Osteocyte (in vitro differentiated cells): ENCODE results near the gene DZIP3. TPM values are rescaled to one million over a fixed set of nuclear protein-coding genes. Genes with fewer than 3 reads are reported as not detected.

ENCODE experiments used
- DNase-seq: peaks from one replicate; pipeline ENCODE4 v3.0.0; 2021; ENCODE audit warnings: mixed read lengths; ENCODE audit not compliant: unreplicated experiment; ENCODE audit errors: extremely low spot score
- H3K27ac Mint-ChIP-seq: one replicate; pipeline ENCODE4 v1.8.0; 2021; ENCODE audit warnings: mild to moderate bottlenecking, mixed read lengths; ENCODE audit not compliant: unreplicated experiment
- H3K27me3 Mint-ChIP-seq: one replicate; pipeline ENCODE4 v1.8.0; 2021; ENCODE audit warnings: mixed read lengths; ENCODE audit not compliant: unreplicated experiment
- H3K36me3 Mint-ChIP-seq: one replicate; pipeline ENCODE4 v1.8.0; 2021; ENCODE audit warnings: mixed read lengths; ENCODE audit not compliant: unreplicated experiment
- H3K4me1 Mint-ChIP-seq: one replicate; pipeline ENCODE4 v1.8.0; 2021; ENCODE audit warnings: mixed read lengths; ENCODE audit not compliant: unreplicated experiment
- H3K4me3 Mint-ChIP-seq: one replicate; pipeline ENCODE4 v1.8.0; 2021; ENCODE audit warnings: mild to moderate bottlenecking, moderate library complexity, mixed read lengths; ENCODE audit not compliant: unreplicated experiment
- H3K9me3 Mint-ChIP-seq: one replicate; pipeline ENCODE4 v1.8.0; 2021; ENCODE audit warnings: mixed read lengths; ENCODE audit not compliant: unreplicated experiment
- CTCF ChIP-seq: fragments of 200-600 bp; sonication (generic); IDR thresholded peaks from 2 replicates; pipeline ENCODE4 v1.5.0; 2021; ENCODE audit warnings: antibody characterized with exemption, mild to moderate bottlenecking, moderate library complexity
- total RNA-seq: library from RNA; stranded (reverse); gene quantifications from 2 replicates; pipeline ENCODE4 v1.2.1, GENCODE V29; 2021

The DZIP3 gene
- total RNA-seq, 1 donor from 2014 or later: 9.0 TPM

- no peak for DNase-seq
- Mint-ChIP-seq H3K27ac (no peak overlapping the region), H3K4me1 (peaks cover 22% of the 10 kb centered on the region), H3K36me3 (no peaks in the 10 kb centered on the region), H3K4me3 (no peak overlapping the region), H3K9me3 (no peaks in the 10 kb centered on the region), H3K27me3 (no peaks in the 10 kb centered on the region)
- no peak for TF ChIP-seq CTCF
Measured at GRCh38 chr3:108595321-108595720, 5.8 kb downstream of the DZIP3 start.

GRCh38 chr3:108598375-108598774, 8.9 kb downstream of the DZIP3 start:
- Mint-ChIP-seq H3K36me3 (no peaks in the 10 kb centered on the region), H3K9me3 (no peaks in the 10 kb centered on the region), H3K4me1 (peaks cover 17% of the 10 kb centered on the region), H3K27me3 (no peaks in the 10 kb centered on the region), H3K27ac (no peak overlapping the region), H3K4me3 (no peak overlapping the region)
- no peak for DNase-seq
- no peak for TF ChIP-seq CTCF

GRCh38 chr3:108599677-108600409, 10.3 kb downstream of the DZIP3 start:
- Mint-ChIP-seq H3K4me1 (peaks cover 27% of the 10 kb centered on the region), H3K27me3 (no peaks in the 10 kb centered on the region), H3K27ac (no peak overlapping the region), H3K4me3 (no peak overlapping the region), H3K36me3 (peaks cover under 1% of the 10 kb centered on the region), H3K9me3 (no peaks in the 10 kb centered on the region)
- no peak for TF ChIP-seq CTCF
- no peak for DNase-seq

- peaks cover 12% of the 10 kb centered on the region for H3K4me1 Mint-ChIP-seq
- H3K9me3 Mint-ChIP-seq: no peaks in the 10 kb centered on the region
- no peak for TF ChIP-seq CTCF
- peaks cover 8% of the 10 kb centered on the region for H3K36me3 Mint-ChIP-seq
- H3K27ac Mint-ChIP-seq: no peak overlapping the region
- no peak overlapping the region for H3K4me3 Mint-ChIP-seq
- no peaks in the 10 kb centered on the region for H3K27me3 Mint-ChIP-seq
- DNase-seq: no peak
Measured at GRCh38 chr3:108602249-108602934, 12.9 kb downstream of the DZIP3 start.

- DNase-seq: no peak
- H3K27ac Mint-ChIP-seq: no peak overlapping the region
- TF ChIP-seq CTCF: no peak
- peaks cover 12% of the 10 kb centered on the region for H3K4me1 Mint-ChIP-seq
- H3K36me3 Mint-ChIP-seq: peaks cover 8% of the 10 kb centered on the region
- H3K4me3 Mint-ChIP-seq: no peak overlapping the region
- H3K27me3 Mint-ChIP-seq: no peaks in the 10 kb centered on the region
- H3K9me3 Mint-ChIP-seq: no peaks in the 10 kb centered on the region
Measured at GRCh38 chr3:108602935-108603294, 13.4 kb downstream of the DZIP3 start.
